Nephron progenitor cell (in vitro differentiated cells): ENCODE data around the gene PDZD7.
A peak's percentile ranks its signal among the peaks of the same experiment; 100 is the strongest.

ENCODE experiments used
- DNase-seq: peaks from one replicate; pipeline ENCODE4 v3.0.0; 2021
- H3K27ac Mint-ChIP-seq: 2 replicates; pipeline ENCODE4 v1.8.0; 2021; ENCODE audit warnings: mild to moderate bottlenecking, moderate library complexity, mixed read lengths
- H3K27me3 Mint-ChIP-seq: 2 replicates; pipeline ENCODE4 v1.8.0; 2021; ENCODE audit warnings: mild to moderate bottlenecking, low read depth, mixed read lengths; ENCODE audit not compliant: poor library complexity
- H3K36me3 Mint-ChIP-seq: 2 replicates; pipeline ENCODE4 v1.8.0; 2021; ENCODE audit warnings: low read depth, mixed read lengths
- H3K4me1 Mint-ChIP-seq: 2 replicates; pipeline ENCODE4 v1.8.0; 2021; ENCODE audit warnings: mixed read lengths
- H3K4me3 Mint-ChIP-seq: 2 replicates; pipeline ENCODE4 v1.8.0; 2021; ENCODE audit warnings: mild to moderate bottlenecking, moderate library complexity, mixed read lengths
- H3K9me3 Mint-ChIP-seq: 2 replicates; pipeline ENCODE4 v1.8.0; 2021; ENCODE audit warnings: mild to moderate bottlenecking, moderate library complexity, mixed read lengths
- TF ChIP-seq, protein P1 (sequence below): fragments of 200-600 bp; sonication (generic); IDR thresholded peaks from 2 replicates; pipeline ENCODE4 v1.5.0; 2021; ENCODE audit warnings: antibody characterized with exemption

The PDZD7 gene

DNA sequence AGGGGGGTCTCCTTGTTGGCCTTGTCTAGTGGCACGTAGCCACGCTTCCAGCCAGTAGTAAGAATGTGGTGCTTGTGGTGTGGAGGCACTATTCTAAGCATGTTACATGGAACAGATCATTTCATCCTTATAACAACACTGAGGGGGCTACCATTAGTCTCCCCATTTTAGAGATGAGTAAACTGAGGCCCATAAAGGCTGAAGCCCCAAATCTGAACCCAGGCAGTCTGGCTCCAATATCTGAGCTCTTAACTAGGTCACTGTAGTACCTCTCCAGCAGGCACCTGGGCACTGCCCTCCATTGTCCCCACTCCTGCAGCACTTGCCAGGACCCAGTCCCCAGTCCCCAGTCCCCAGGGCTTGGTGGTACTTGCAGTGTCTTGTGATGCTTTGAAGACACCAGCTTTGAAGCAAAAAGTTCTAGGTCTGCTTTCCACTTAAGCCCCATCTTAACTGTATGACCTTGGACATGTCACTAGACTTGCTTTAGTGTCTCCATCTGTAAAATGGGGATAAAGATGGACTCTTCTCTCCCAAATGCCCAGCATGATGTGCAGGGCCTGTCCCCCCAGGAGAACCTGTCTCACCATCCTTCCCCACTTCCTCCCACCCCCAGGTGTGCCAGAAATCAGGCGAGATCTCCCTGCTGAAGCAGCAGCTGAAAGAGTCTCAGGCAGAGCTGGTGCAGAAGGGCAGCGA, 24.9 kb downstream of the PDZD7 start:
- H3K27me3 Mint-ChIP-seq = no peaks in the 10 kb centered on the region
- H3K9me3 Mint-ChIP-seq = no peaks in the 10 kb centered on the region

DNA sequence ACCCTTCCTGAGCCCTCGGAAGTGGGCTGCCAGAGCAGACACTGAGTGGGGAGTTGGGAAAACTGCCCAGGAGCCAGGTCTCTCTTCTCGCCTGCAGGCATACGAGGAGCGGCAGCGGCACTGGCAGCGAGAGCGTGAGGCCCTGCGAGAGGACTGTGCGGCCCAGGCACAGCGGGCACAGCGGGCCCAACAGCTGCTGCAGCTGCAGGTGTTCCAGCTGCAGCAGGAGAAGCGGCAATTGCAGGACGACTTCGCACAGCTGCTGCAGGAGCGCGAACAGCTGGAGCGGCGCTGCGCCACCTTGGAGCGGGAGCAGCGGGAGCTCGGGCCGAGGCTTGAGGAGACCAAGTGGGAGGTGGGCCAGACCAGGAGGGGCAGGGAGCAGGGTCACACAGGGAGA, 25.6 kb downstream of the PDZD7 start:
- Mint-ChIP-seq H3K4me3 (no peak overlapping the region), H3K9me3 (no peaks in the 10 kb centered on the region), H3K27ac (no peak overlapping the region), H3K36me3 (peaks cover 21% of the 10 kb centered on the region), H3K4me1 (peaks cover 39% of the 10 kb centered on the region), H3K27me3 (no peaks in the 10 kb centered on the region)
- TF ChIP-seq, protein P1, sequence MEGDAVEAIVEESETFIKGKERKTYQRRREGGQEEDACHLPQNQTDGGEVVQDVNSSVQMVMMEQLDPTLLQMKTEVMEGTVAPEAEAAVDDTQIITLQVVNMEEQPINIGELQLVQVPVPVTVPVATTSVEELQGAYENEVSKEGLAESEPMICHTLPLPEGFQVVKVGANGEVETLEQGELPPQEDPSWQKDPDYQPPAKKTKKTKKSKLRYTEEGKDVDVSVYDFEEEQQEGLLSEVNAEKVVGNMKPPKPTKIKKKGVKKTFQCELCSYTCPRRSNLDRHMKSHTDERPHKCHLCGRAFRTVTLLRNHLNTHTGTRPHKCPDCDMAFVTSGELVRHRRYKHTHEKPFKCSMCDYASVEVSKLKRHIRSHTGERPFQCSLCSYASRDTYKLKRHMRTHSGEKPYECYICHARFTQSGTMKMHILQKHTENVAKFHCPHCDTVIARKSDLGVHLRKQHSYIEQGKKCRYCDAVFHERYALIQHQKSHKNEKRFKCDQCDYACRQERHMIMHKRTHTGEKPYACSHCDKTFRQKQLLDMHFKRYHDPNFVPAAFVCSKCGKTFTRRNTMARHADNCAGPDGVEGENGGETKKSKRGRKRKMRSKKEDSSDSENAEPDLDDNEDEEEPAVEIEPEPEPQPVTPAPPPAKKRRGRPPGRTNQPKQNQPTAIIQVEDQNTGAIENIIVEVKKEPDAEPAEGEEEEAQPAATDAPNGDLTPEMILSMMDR = no peak
- no peak for DNase-seq

More for the DNA sequence above, 24.9 kb downstream of the PDZD7 start:
- Mint-ChIP-seq H3K36me3 (peaks cover 21% of the 10 kb centered on the region), H3K27ac (peak overlapping the region; percentile 86), H3K4me1 (peaks cover 33% of the 10 kb centered on the region), H3K4me3 (no peak overlapping the region)
- TF ChIP-seq, protein P1 = no peak
- no peak for DNase-seq

DNA sequence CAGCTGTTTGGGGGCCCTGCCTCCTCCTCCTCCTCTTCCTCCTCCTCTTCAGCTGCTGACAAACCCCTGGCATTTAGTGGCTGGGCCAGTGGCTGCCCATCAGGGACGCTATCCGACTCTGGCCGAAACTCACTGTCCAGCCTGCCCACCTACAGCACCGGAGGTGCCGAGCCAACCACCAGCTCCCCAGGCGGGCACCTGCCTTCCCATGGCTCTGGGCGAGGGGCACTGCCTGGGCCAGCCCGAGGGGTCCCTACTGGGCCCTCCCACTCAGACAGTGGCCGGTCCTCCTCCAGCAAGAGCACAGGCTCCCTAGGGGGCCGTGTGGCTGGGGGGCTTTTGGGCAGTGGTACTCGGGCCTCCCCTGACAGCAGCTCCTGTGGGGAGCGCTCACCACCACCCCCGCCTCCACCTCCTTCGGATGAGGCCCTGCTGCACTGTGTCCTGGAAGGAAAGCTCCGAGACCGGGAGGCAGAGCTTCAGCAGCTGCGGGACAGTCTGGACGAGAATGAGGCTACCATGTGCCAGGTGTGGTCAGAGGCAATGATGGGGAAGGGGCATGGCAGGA, 27.2 kb downstream of the PDZD7 start:
- DNase-seq = no peak
- no peak overlapping the region for H3K4me3 Mint-ChIP-seq

DNA sequence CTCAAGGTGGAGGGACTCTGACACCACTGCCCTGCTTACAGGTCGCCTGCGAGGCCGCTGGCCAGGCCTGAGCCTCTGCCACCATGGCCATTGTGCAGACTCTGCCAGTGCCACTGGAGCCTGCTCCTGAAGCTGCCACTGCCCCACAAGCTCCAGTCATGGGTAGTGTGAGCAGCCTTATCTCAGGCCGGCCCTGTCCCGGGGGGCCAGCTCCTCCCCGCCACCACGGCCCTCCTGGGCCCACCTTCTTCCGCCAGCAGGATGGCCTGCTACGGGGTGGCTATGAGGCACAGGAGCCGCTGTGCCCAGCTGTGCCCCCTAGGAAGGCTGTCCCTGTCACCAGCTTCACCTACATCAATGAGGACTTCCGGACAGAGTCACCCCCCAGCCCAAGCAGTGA, 28.5 kb downstream of the PDZD7 start:
- H3K9me3 Mint-ChIP-seq = no peaks in the 10 kb centered on the region
- H3K27ac Mint-ChIP-seq = no peak overlapping the region
- H3K4me3 Mint-ChIP-seq = no peak overlapping the region
- DNase-seq = no peak
- TF ChIP-seq, protein P1 = no peak
- peaks cover 23% of the 10 kb centered on the region for H3K4me1 Mint-ChIP-seq
- no peaks in the 10 kb centered on the region for H3K27me3 Mint-ChIP-seq
- peaks cover 21% of the 10 kb centered on the region for H3K36me3 Mint-ChIP-seq

More for the DNA sequence above, 27.2 kb downstream of the PDZD7 start:
- peaks cover 28% of the 10 kb centered on the region for H3K4me1 Mint-ChIP-seq
- no peak overlapping the region for H3K27ac Mint-ChIP-seq
- H3K36me3 Mint-ChIP-seq = peaks cover 21% of the 10 kb centered on the region
- H3K9me3 Mint-ChIP-seq = no peaks in the 10 kb centered on the region
- no peaks in the 10 kb centered on the region for H3K27me3 Mint-ChIP-seq
- TF ChIP-seq, protein P1 = no peak

DNA sequence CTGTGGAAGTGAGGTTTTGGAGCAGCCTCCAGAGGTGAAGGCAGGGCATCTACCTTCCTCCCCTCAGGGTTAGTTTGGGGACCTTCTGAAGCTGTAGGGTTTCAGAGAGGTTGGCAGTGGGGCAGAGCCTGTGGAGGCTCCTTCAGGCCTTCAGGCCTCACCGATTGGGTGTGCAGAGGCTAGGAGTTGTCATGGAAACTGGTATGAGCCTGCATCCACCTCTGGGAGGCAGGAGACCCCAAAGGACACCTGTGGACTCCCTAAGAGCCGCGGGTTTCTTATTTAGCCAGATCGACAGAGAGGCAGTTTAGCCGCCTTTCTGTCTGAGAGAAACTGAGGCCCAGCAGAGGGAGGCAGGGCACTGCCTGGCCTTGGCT, 29.3 kb downstream of the PDZD7 start:
- DNase-seq = no peak
- Mint-ChIP-seq H3K4me1 (peaks cover 25% of the 10 kb centered on the region), H3K4me3 (peak overlapping the region; percentile 92), H3K36me3 (peaks cover 21% of the 10 kb centered on the region), H3K27ac (no peak overlapping the region), H3K9me3 (no peaks in the 10 kb centered on the region), H3K27me3 (no peaks in the 10 kb centered on the region)
- TF ChIP-seq, protein P1 = no peak
